Caco-2 (cell line): ENCODE data around the gene KCNH2. TPM values are rescaled to one million over a fixed set of nuclear protein-coding genes. Genes with fewer than 3 reads are reported as not detected.
"Not testable (repeated sequence)": the region's sequence is repeated elsewhere in the genome, so short reads cannot be mapped to it uniquely, and the experiment has no call there.

Source experiments
- BruUV-seq: library from RNA; stranded (reverse); fragments of 400-500 nt; replicated peaks from 2 replicates; lab custom pipeline; 2021; lab: Mats Ljungman, UMichigan
- CTCF ChIA-PET: fragments of 300-600 bp; sonication (Branson Sonifier 250); formaldehyde crosslinking; loops from one replicate; lab custom pipeline; 2022; ENCODE audit warnings: antibody characterized with exemption; lab: Charles Lee
- POLR2A ChIA-PET: fragments of 300-600 bp; sonication (Branson Sonifier 250); formaldehyde crosslinking; loops from one replicate; lab custom pipeline; 2022; ENCODE audit warnings: antibody characterized with exemption; lab: Charles Lee
- DNase-seq, 2 experiments: peaks; one replicate each; pipeline versions ENCODE4 v3.0.0 to v3.0.0-alpha.2; 2020 to 2022
- H3K27me3 ChIP-seq: replicated peaks from 2 replicates; pipeline ENCODE4 v1.6.0; 2011; ENCODE audit warnings: low read length; ENCODE audit not compliant: control insufficient read depth, insufficient read depth
- H3K36me3 ChIP-seq: 2 replicates; pipeline ENCODE4 v1.5.1; 2011; ENCODE audit warnings: low read length; ENCODE audit not compliant: control insufficient read depth, insufficient read depth
- H3K4me1 ChIP-seq: fragments of 250-450 bp; sonication (Bioruptor Pico); 2 replicates; pipeline ENCODE4 v1.5.1; 2020; ENCODE audit warnings: mild to moderate bottlenecking
- H3K4me3 ChIP-seq: 2 replicates; pipeline ENCODE4 v1.5.1; 2011; ENCODE audit warnings: low read depth, mild to moderate bottlenecking, control low read depth, low read length
- H3K9me3 ChIP-seq: fragments of 250-450 bp; sonication (Bioruptor Pico); 2 replicates; pipeline ENCODE4 v1.5.1; 2020; ENCODE audit warnings: mild to moderate bottlenecking, moderate library complexity
- H3K27ac Mint-ChIP-seq: one replicate; pipeline ENCODE4 v1.8.0; 2022; ENCODE audit warnings: mixed read lengths; ENCODE audit not compliant: unreplicated experiment
- H3K27me3 Mint-ChIP-seq: one replicate; pipeline ENCODE4 v1.8.0; 2022; ENCODE audit warnings: mixed read lengths; ENCODE audit not compliant: insufficient read depth, unreplicated experiment
- H3K36me3 Mint-ChIP-seq: one replicate; pipeline ENCODE4 v1.8.0; 2022; ENCODE audit warnings: mild to moderate bottlenecking, mixed read lengths; ENCODE audit not compliant: insufficient read depth, unreplicated experiment
- H3K4me1 Mint-ChIP-seq: one replicate; pipeline ENCODE4 v1.8.0; 2022; ENCODE audit warnings: low read depth, mixed read lengths; ENCODE audit not compliant: unreplicated experiment
- H3K4me3 Mint-ChIP-seq: one replicate; pipeline ENCODE4 v1.8.0; 2022; ENCODE audit warnings: mild to moderate bottlenecking, moderate library complexity, mixed read lengths; ENCODE audit not compliant: unreplicated experiment
- H3K9me3 Mint-ChIP-seq: one replicate; pipeline ENCODE4 v1.8.0; 2022; ENCODE audit warnings: mixed read lengths; ENCODE audit not compliant: unreplicated experiment
- intact Hi-C: fragments of 100-400 bp; cut with micrococcal nuclease; formaldehyde crosslinking; loops from one replicate; pipeline ENCODE4 v1.10.0; 2022; ENCODE audit not compliant: unreplicated experiment
- total RNA-seq: library from RNA; stranded (reverse); gene quantifications from 2 replicates; pipeline ENCODE4 v1.2.3, GENCODE V29; 2022
- TF ChIP-seq, protein P1 (sequence below), 2 experiments: fragments of 200-600 bp in 1 of 2; IDR thresholded peaks; 1 replicate in 1 of 2; 2 replicates in 1 of 2; pipeline versions ENCODE4 v1.5.1 to v1.8.0; 2011 to 2022; ENCODE audit warnings: antibody characterized with exemption in 1 of 2, control low read depth in 1 of 2, inconsistent platforms in 1 of 2, low read depth in 1 of 2, low read length in 1 of 2, mild to moderate bottlenecking in 1 of 2, moderate library complexity in 1 of 2; ENCODE audit not compliant: insufficient read depth in 1 of 2, severe bottlenecking in 1 of 2, unreplicated experiment in 1 of 2

Gene KCNH2
- total RNA-seq, 1 experiment from 2014 or later = 0.66 TPM

DNA sequence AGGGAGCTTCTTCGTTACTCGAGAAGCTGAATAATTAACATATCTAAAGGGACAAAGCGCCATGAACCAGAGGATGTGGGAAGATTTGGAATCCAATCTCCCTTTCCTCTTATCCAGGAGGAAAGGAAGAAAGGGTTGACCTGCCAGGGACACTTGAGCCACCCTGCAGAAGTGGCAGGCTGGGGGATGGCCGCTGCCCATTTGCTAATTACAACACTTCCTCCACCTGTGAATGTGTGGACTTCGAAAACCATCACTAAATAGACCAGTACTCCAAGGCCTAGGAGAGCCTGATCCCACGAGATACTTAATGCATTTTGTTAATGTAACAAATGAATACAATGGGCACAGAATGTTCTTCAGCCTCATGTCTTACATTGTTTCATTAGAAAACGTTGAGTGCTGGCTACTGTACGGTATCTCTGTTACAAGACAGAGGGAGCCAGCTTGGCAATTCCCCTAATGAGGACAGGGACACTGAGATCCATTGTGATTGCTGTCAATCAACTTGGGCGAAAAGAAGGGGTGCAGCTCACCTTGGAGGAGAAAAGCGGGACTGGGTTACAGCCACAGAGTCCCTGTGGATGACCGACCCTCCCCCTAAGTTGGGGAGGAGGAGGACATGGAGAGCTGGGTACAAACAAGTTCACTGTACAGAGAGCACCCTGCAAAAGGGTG, 66.4 kb downstream of the KCNH2 start:
- intact Hi-C loops = no loop called here
- BruUV-seq = no TSS peak

DNA sequence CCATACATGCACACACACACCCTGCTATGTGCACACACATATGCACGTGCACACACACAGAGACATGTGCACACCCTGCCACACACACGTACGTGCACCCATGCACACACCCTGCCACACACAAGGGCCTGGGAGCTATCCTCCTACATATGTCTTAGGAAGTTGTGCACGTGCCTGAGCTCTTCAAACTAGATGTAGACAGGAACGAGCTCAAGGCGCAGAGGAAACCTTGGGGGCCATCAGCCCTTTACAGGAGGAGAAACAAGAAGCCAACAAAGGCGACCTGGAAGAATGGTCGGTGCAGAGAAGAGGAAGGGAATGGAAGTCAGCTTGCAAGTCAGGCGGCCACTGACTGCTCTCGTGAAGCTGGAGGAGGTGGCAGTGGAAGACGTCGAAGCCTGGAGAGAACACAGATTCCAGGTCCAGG, 67.1 kb downstream of the KCNH2 start:
- Mint-ChIP-seq H3K4me1 (no peaks in the 10 kb centered on the region), H3K4me3 (no peak overlapping the region), H3K27ac (no peak overlapping the region), H3K27me3 (peaks cover 24% of the 10 kb centered on the region), H3K36me3 (no peaks in the 10 kb centered on the region), H3K9me3 (peaks cover 10% of the 10 kb centered on the region)
- TF ChIP-seq, protein P1, sequence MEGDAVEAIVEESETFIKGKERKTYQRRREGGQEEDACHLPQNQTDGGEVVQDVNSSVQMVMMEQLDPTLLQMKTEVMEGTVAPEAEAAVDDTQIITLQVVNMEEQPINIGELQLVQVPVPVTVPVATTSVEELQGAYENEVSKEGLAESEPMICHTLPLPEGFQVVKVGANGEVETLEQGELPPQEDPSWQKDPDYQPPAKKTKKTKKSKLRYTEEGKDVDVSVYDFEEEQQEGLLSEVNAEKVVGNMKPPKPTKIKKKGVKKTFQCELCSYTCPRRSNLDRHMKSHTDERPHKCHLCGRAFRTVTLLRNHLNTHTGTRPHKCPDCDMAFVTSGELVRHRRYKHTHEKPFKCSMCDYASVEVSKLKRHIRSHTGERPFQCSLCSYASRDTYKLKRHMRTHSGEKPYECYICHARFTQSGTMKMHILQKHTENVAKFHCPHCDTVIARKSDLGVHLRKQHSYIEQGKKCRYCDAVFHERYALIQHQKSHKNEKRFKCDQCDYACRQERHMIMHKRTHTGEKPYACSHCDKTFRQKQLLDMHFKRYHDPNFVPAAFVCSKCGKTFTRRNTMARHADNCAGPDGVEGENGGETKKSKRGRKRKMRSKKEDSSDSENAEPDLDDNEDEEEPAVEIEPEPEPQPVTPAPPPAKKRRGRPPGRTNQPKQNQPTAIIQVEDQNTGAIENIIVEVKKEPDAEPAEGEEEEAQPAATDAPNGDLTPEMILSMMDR (IDR thresholded peaks at IDR 0.05; ENCODE audit: insufficient read depth in 1 of 2, low read depth in 1 of 2, low read length in 1 of 2, severe bottlenecking in 1 of 2, unreplicated experiment in 1 of 2) = no peak
- DNase-seq = no peak
- Histone ChIP-seq H3K36me3 (no peaks in the 10 kb centered on the region), H3K9me3 (no peaks in the 10 kb centered on the region), H3K27me3 (no peaks in the 10 kb centered on the region), H3K4me3 (no peak overlapping the region), H3K4me1 (no peaks in the 10 kb centered on the region)
- ChIA-PET POLR2A (no interaction called here), CTCF (interaction anchor here (1.0 kb wide), 1 partner anchor 13 kb away, joined by 4 read pairs; no protein-coding TSS in a partner anchor)
- intact Hi-C loops = no loop called here
- no TSS peak for BruUV-seq

More for the DNA sequence above, 66.4 kb downstream of the KCNH2 start:
- Histone ChIP-seq H3K4me3 (no peak overlapping the region), H3K27me3 (no peaks in the 10 kb centered on the region), H3K9me3 (no peaks in the 10 kb centered on the region), H3K36me3 (no peaks in the 10 kb centered on the region), H3K4me1 (no peaks in the 10 kb centered on the region)
- CTCF ChIA-PET = interaction anchor here (1.0 kb wide), 1 partner anchor 14 kb away, joined by 4 read pairs; no protein-coding TSS in a partner anchor
- POLR2A ChIA-PET = no interaction called here
- Mint-ChIP-seq H3K36me3 (no peaks in the 10 kb centered on the region), H3K4me1 (no peaks in the 10 kb centered on the region), H3K9me3 (peaks cover 10% of the 10 kb centered on the region), H3K27ac (no peak overlapping the region), H3K27me3 (peaks cover 27% of the 10 kb centered on the region), H3K4me3 (no peak overlapping the region)
- no peak for DNase-seq
- TF ChIP-seq, protein P1 (IDR thresholded peaks at IDR 0.05; ENCODE audit: insufficient read depth in 1 of 2, low read depth in 1 of 2, low read length in 1 of 2, severe bottlenecking in 1 of 2, unreplicated experiment in 1 of 2) = no peak

DNA sequence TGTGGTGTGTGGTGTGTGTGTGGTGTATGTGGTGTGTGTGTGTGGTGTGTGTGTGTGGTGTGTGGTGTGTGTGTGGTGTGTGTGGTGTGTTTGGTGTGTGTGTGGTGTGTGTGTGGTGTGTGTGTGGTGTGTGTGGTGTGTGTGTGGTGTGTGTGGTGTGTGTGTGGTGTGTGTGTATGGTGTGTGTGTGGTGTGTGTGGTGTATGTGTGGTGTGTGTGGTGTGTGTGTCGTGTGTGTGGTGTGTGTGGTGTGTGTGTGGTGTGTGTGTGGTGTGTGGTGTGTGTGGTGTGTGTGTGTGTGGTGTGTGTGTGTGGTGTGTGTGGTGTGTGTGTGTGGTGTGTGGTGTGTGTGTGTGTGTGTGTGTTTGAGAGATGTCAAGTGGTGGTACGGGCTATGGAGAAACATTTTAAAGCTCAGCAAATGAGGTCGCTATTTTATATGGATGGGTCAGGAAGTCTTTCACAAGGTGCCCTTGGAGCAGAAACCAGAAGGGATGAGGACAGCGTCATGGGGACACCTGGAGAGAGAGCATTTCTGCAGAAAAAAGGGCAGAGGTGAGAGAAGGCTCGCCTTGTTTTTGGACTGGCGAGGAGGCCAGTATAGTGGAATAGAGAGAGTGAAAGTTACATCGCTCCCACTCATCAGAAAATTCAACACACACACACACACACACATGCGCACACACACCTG, 67.7 kb downstream of the KCNH2 start:
- H3K36me3 ChIP-seq, intact Hi-C loops, H3K9me3 Mint-ChIP-seq, H3K27ac Mint-ChIP-seq, H3K4me1 Mint-ChIP-seq, H3K9me3 ChIP-seq, BruUV-seq, DNase-seq, H3K4me3 Mint-ChIP-seq, POLR2A ChIA-PET, H3K36me3 Mint-ChIP-seq, H3K27me3 ChIP-seq, H3K4me1 ChIP-seq, H3K4me3 ChIP-seq, CTCF ChIA-PET: not testable (repeated sequence)
- peaks cover 22% of the 10 kb centered on the region for H3K27me3 Mint-ChIP-seq
